C4-2B (cell line): ENCODE measurements around the gene NOP14.
"Not testable (repeated sequence)": the region's sequence is repeated elsewhere in the genome, so short reads cannot be mapped to it uniquely, and the experiment has no call there.

Source experiments
- CTCF ChIP-seq: fragments of 450-650 bp; conservative IDR thresholded peaks from 2 replicates; pipeline ENCODE4 v1.5.1; 2017; ENCODE audit warnings: mild to moderate bottlenecking
- ZFX ChIP-seq: fragments of 450-650 bp; IDR thresholded peaks from 2 replicates; pipeline ENCODE4 v1.6.1; 2017

DNA sequence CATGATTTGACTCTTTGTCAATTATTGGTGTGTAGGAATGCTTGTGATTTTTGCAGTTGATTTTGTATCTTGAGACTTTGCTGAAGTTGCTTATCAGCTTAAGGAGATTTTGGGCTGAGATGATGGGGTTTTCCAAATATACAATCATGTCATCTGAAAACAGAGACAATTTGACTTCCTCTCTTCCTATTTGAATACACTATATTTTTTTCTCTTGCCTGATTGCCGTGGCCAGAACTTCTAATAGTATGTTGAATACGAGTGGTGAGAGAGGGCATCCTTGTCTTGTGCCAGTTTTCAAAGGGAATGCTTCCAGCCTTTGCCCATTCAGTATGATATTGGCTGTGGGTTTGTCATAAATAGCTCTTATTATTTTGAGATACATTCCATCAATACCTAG, 44.9 kb downstream of the NOP14 start:
- not testable (repeated sequence) for TF ChIP-seq CTCF, ZFX
